Activated CD8-positive, alpha-beta memory T cell treated with anti-CD3 and anti-CD28 coated beads, Interleukin-2, amount 10 ng/mL, durations not matched to agents 7 days and 5 days (primary cell): ENCODE data around the gene TMEM243. TPM values are rescaled to one million over a fixed set of nuclear protein-coding genes. Genes with fewer than 3 reads are reported as not detected.

Experiments
- ATAC-seq: fragments of 150-1000 bp; cut with Tn5 transposase; one replicate; pipeline ENCODE4 v1.10.0; 2021; ENCODE audit warnings: moderate library complexity
- CTCF ChIA-PET: fragments of 350-600 bp; sonication (Branson Sonifier 250); formaldehyde crosslinking; loops from one replicate; lab custom pipeline; 2021; ENCODE audit warnings: antibody characterized with exemption; lab: Charles Lee
- DNase-seq: peaks from one replicate; pipeline ENCODE4 v3.0.0-alpha.2; 2020
- H3K27ac Mint-ChIP-seq: one replicate; pipeline ENCODE4 v1.8.0; 2021; ENCODE audit warnings: mild to moderate bottlenecking, mixed read lengths
- H3K27me3 Mint-ChIP-seq: one replicate; pipeline ENCODE4 v1.8.0; 2021; ENCODE audit warnings: mixed read lengths
- H3K36me3 Mint-ChIP-seq: one replicate; pipeline ENCODE4 v1.8.0; 2021; ENCODE audit warnings: mild to moderate bottlenecking, mixed read lengths
- H3K4me1 Mint-ChIP-seq: one replicate; pipeline ENCODE4 v1.8.0; 2021; ENCODE audit warnings: mixed read lengths
- H3K4me3 Mint-ChIP-seq: one replicate; pipeline ENCODE4 v1.8.0; 2021; ENCODE audit warnings: mild to moderate bottlenecking, moderate library complexity, mixed read lengths
- H3K9me3 Mint-ChIP-seq: one replicate; pipeline ENCODE4 v1.8.0; 2022; ENCODE audit warnings: low read depth, mixed read lengths
- total RNA-seq, 2 experiments: library from RNA; stranded (reverse); gene quantifications; one replicate each; pipeline ENCODE4 v1.2.3, GENCODE V29; 2021

Gene TMEM243
- total RNA-seq, 2 experiments from 2014 or later: 32.2 to 42.3 TPM

- no peak overlapping the region for H3K4me3 Mint-ChIP-seq
- H3K27me3 Mint-ChIP-seq: no peaks in the 10 kb centered on the region
- no peaks in the 10 kb centered on the region for H3K9me3 Mint-ChIP-seq
- DNase-seq (no peak), ATAC-seq (no peak)
- CTCF ChIA-PET: interaction anchor here (0.8 to 1.3 kb wide), 2 partner anchors 9 to 26 kb away, joined by 3 to 4 read pairs; no protein-coding TSS in a partner anchor
- peaks cover 15% of the 10 kb centered on the region for H3K4me1 Mint-ChIP-seq
- H3K36me3 Mint-ChIP-seq: peaks cover 63% of the 10 kb centered on the region
- no peak overlapping the region for H3K27ac Mint-ChIP-seq
Observed at GRCh38 chr7:87173471-87173870, 46.1 kb downstream of the TMEM243 start.

- no peak for DNase-seq
- H3K4me1 Mint-ChIP-seq: peaks cover 9% of the 10 kb centered on the region
- H3K4me3 Mint-ChIP-seq: no peak overlapping the region
- CTCF ChIA-PET: interaction anchor here (0.9 to 1.9 kb wide), 4 partner anchors 15 to 43 kb away, joined by 3 to 5 read pairs (median 4); partner anchors contain the start of gene DMTF1
- H3K9me3 Mint-ChIP-seq: no peaks in the 10 kb centered on the region
- no peak overlapping the region for H3K27ac Mint-ChIP-seq
- peaks cover 67% of the 10 kb centered on the region for H3K36me3 Mint-ChIP-seq
- ATAC-seq: no peak
- no peaks in the 10 kb centered on the region for H3K27me3 Mint-ChIP-seq
Observed at GRCh38 chr7:87171282-87171934, 48.1 kb downstream of the TMEM243 start.

GRCh38 chr7:87170828-87171227 lies 48.7 kb downstream of the TMEM243 start:
- ATAC-seq (no peak), DNase-seq (no peak)
- Mint-ChIP-seq H3K36me3 (peaks cover 69% of the 10 kb centered on the region), H3K27ac (no peak overlapping the region), H3K9me3 (no peaks in the 10 kb centered on the region), H3K4me1 (peaks cover 7% of the 10 kb centered on the region), H3K4me3 (no peak overlapping the region), H3K27me3 (no peaks in the 10 kb centered on the region)
- CTCF ChIA-PET: interaction anchor here (0.9 to 1.9 kb wide), 3 partner anchors 19 to 43 kb away, joined by 3 to 5 read pairs (median 3); partner anchors contain the start of gene DMTF1

- ATAC-seq (no peak), DNase-seq (no peak)
- Mint-ChIP-seq H3K27me3 (no peaks in the 10 kb centered on the region), H3K4me3 (no peak overlapping the region), H3K36me3 (peaks cover 63% of the 10 kb centered on the region), H3K27ac (no peak overlapping the region), H3K4me1 (peaks cover 15% of the 10 kb centered on the region), H3K9me3 (no peaks in the 10 kb centered on the region)
- CTCF ChIA-PET: interaction anchor here (0.7 kb wide), 1 partner anchor 195 kb away, joined by 3 read pairs; no protein-coding TSS in a partner anchor
Observed at GRCh38 chr7:87164433-87164832, 55.1 kb downstream of the TMEM243 start.

GRCh38 chr7:87159538-87159937 lies 60.0 kb downstream of the TMEM243 start:
- H3K36me3 Mint-ChIP-seq: peaks cover 44% of the 10 kb centered on the region
- H3K27ac Mint-ChIP-seq: no peak overlapping the region
- CTCF ChIA-PET: no interaction called here
- H3K27me3 Mint-ChIP-seq: no peaks in the 10 kb centered on the region
- no peak for DNase-seq
- no peak overlapping the region for H3K4me3 Mint-ChIP-seq
- H3K9me3 Mint-ChIP-seq: no peaks in the 10 kb centered on the region
- ATAC-seq: no peak
- peaks cover 44% of the 10 kb centered on the region for H3K4me1 Mint-ChIP-seq

- no peak overlapping the region for H3K27ac Mint-ChIP-seq
Observed at GRCh38 chr7:87156709-87157108, 62.8 kb downstream of the TMEM243 start.

GRCh38 chr7:87155788-87156187 lies 63.7 kb downstream of the TMEM243 start:
- CTCF ChIA-PET: interaction anchor here (1.0 to 5.0 kb wide), 3 partner anchors 56 to 63 kb away, joined by 5 to 42 read pairs (median 6); partner anchors contain the start of gene TMEM243
- DNase-seq (no peak), ATAC-seq (no peak)
- peaks cover 36% of the 10 kb centered on the region for H3K36me3 Mint-ChIP-seq
- H3K4me1 Mint-ChIP-seq: peaks cover 49% of the 10 kb centered on the region
- H3K4me3 Mint-ChIP-seq: no peak overlapping the region
- H3K9me3 Mint-ChIP-seq: no peaks in the 10 kb centered on the region
- H3K27me3 Mint-ChIP-seq: no peaks in the 10 kb centered on the region
- no peak overlapping the region for H3K27ac Mint-ChIP-seq

More at GRCh38 chr7:87156709-87157108, 62.8 kb downstream of the TMEM243 start:
- Mint-ChIP-seq H3K4me3 (no peak overlapping the region), H3K27me3 (no peaks in the 10 kb centered on the region), H3K4me1 (peaks cover 44% of the 10 kb centered on the region), H3K36me3 (peaks cover 36% of the 10 kb centered on the region), H3K9me3 (no peaks in the 10 kb centered on the region)
- CTCF ChIA-PET: interaction anchor here (1.6 kb wide), 1 partner anchor 8 kb away, joined by 3 read pairs; no protein-coding TSS in a partner anchor
- DNase-seq: no peak
- ATAC-seq: no peak

- Mint-ChIP-seq H3K27me3 (no peaks in the 10 kb centered on the region), H3K9me3 (no peaks in the 10 kb centered on the region), H3K27ac (peak overlapping the region; percentile 42), H3K4me3 (peak overlapping the region; percentile 90), H3K4me1 (peaks cover 45% of the 10 kb centered on the region), H3K36me3 (peaks cover 28% of the 10 kb centered on the region)
- CTCF ChIA-PET: interaction anchor here (0.6 to 5.0 kb wide), 9 partner anchors 8 to 82 kb away, joined by 3 to 42 read pairs (median 3); partner anchors contain the start of gene TMEM243
- DNase-seq (no peak), ATAC-seq (no peak)
Observed at GRCh38 chr7:87154569-87154968, 65.0 kb downstream of the TMEM243 start.

- peaks cover 41% of the 10 kb centered on the region for H3K4me1 Mint-ChIP-seq
- H3K27ac Mint-ChIP-seq: peak overlapping the region; percentile 42
- peaks cover 27% of the 10 kb centered on the region for H3K36me3 Mint-ChIP-seq
Observed at GRCh38 chr7:87154166-87154565, 65.4 kb downstream of the TMEM243 start.

GRCh38 chr7:87152897-87153641 lies 66.5 kb downstream of the TMEM243 start:
- DNase-seq (peak; percentile 64), ATAC-seq (peak; percentile 37)
- Mint-ChIP-seq H3K4me3 (peak overlapping the region; percentile 90), H3K36me3 (peaks cover 27% of the 10 kb centered on the region), H3K27me3 (no peaks in the 10 kb centered on the region), H3K27ac (peak overlapping the region; percentile 97), H3K9me3 (no peaks in the 10 kb centered on the region), H3K4me1 (peaks cover 43% of the 10 kb centered on the region)
- CTCF ChIA-PET: interaction anchor here (0.7 to 5.0 kb wide), 13 partner anchors 9 to 226 kb away, joined by 3 to 42 read pairs (median 4); partner anchors contain the start of genes CROT and TMEM243

More at GRCh38 chr7:87154166-87154565, 65.4 kb downstream of the TMEM243 start:
- H3K4me3 Mint-ChIP-seq: peak overlapping the region; percentile 90
- no peaks in the 10 kb centered on the region for H3K27me3 Mint-ChIP-seq
- H3K9me3 Mint-ChIP-seq: no peaks in the 10 kb centered on the region
- CTCF ChIA-PET: interaction anchor here (0.6 to 5.0 kb wide), 8 partner anchors 9 to 82 kb away, joined by 3 to 42 read pairs (median 4); partner anchors contain the start of gene TMEM243
- ATAC-seq: no peak
- no peak for DNase-seq

GRCh38 chr7:87152112-87152896 lies 67.2 kb downstream of the TMEM243 start, which contains the start of gene DMTF1:
TSS of gene DMTF1 (plus strand) at chr7:87152453. CDS start at chr7:87164942, 12,489 bp downstream.
- ATAC-seq: peak; percentile 84
- Mint-ChIP-seq H3K36me3 (peaks cover 26% of the 10 kb centered on the region), H3K4me3 (peak within 1 kb of the TSS; percentile 90), H3K27me3 (no peaks in the 10 kb centered on the region), H3K27ac (peak within 1 kb of the TSS; percentile 97), H3K9me3 (no peaks in the 10 kb centered on the region), H3K4me1 (peaks cover 37% of the 10 kb centered on the region)
- CTCF ChIA-PET: interaction anchor here (0.7 to 5.0 kb wide), 12 partner anchors 9 to 225 kb away, joined by 3 to 42 read pairs (median 4); partner anchors contain the start of genes CROT and TMEM243
- DNase-seq: peak; percentile 92

GRCh38 chr7:87151729-87152111 lies 67.8 kb downstream of the TMEM243 start:
- Mint-ChIP-seq H3K27me3 (no peaks in the 10 kb centered on the region), H3K4me3 (peak overlapping the region; percentile 90), H3K27ac (peak overlapping the region; percentile 97), H3K9me3 (no peaks in the 10 kb centered on the region), H3K36me3 (peaks cover 20% of the 10 kb centered on the region), H3K4me1 (peaks cover 32% of the 10 kb centered on the region)
- DNase-seq (no peak), ATAC-seq (peak; percentile 38)
- CTCF ChIA-PET: interaction anchor here (0.9 to 5.0 kb wide), 7 partner anchors 11 to 225 kb away, joined by 3 to 42 read pairs (median 4); partner anchors contain the start of gene TMEM243
